Subcutaneous adipose tissue (tissue), 4 donors: ENCODE measurements around the gene IFNAR1. TPM values are rescaled to one million over a fixed set of nuclear protein-coding genes. Genes with fewer than 3 reads are reported as not detected.

Experiments
- total RNA-seq, 4 donors: library from RNA; depleted of rRNA; stranded (reverse); fragments of >200 nt; gene quantifications; one replicate each; pipeline ENCODE4 v1.1.0, GENCODE V29; 2016
- TF ChIP-seq, protein P1 (sequence below): fragments of 450-650 bp; IDR thresholded peaks from one replicate; pipeline ENCODE4 v1.5.1; 2016; ENCODE audit warnings: low read depth, mild to moderate bottlenecking, control low read depth, antibody characterized with exemption, moderate library complexity

Gene IFNAR1
- total RNA-seq, 4 donors from 2014 or later: 32.4 to 75.7 (median 45.4) TPM

DNA sequence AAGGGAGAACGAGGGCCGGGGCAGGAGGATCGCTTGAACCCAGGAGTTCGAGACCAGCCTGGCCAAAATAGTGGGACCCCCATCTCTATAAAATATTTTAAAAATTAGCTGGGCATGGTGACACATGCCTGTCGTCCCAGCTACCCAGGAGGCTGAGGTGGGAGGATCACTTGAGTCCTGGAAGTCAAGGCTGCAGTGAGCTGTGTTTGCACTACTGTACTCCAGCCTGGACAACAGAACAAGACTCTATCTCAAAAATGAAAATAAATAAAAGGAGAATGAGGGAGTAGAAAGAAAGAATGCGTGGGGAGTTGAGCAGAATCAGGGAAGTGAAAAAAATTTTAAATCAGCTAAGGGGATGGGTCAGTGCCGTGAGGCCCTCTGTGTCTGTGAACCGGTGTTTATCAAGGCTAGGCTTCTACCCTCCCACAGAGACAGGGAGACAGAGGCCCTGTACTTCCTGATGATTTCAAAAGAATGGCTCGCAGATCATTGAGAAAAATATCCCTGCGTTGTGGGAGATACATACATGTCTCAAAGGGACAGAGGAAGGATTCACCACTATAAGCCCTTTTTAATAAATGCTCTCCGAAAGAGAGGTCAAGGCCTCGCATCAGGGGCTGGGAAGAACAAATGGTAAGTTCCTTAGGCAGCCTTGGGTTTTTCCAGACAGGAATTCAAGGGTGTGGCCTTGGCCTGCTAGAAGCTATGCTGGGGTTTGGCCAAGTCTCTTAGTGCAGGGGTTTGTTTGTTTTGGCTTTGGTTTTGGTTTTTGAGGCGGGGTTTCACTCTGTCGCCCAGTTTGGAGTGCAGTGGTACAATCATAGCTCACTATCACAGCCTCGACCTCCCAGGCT, 37.9 kb upstream of the IFNAR1 start:
- TF ChIP-seq, protein P1, sequence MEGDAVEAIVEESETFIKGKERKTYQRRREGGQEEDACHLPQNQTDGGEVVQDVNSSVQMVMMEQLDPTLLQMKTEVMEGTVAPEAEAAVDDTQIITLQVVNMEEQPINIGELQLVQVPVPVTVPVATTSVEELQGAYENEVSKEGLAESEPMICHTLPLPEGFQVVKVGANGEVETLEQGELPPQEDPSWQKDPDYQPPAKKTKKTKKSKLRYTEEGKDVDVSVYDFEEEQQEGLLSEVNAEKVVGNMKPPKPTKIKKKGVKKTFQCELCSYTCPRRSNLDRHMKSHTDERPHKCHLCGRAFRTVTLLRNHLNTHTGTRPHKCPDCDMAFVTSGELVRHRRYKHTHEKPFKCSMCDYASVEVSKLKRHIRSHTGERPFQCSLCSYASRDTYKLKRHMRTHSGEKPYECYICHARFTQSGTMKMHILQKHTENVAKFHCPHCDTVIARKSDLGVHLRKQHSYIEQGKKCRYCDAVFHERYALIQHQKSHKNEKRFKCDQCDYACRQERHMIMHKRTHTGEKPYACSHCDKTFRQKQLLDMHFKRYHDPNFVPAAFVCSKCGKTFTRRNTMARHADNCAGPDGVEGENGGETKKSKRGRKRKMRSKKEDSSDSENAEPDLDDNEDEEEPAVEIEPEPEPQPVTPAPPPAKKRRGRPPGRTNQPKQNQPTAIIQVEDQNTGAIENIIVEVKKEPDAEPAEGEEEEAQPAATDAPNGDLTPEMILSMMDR: no peak

DNA sequence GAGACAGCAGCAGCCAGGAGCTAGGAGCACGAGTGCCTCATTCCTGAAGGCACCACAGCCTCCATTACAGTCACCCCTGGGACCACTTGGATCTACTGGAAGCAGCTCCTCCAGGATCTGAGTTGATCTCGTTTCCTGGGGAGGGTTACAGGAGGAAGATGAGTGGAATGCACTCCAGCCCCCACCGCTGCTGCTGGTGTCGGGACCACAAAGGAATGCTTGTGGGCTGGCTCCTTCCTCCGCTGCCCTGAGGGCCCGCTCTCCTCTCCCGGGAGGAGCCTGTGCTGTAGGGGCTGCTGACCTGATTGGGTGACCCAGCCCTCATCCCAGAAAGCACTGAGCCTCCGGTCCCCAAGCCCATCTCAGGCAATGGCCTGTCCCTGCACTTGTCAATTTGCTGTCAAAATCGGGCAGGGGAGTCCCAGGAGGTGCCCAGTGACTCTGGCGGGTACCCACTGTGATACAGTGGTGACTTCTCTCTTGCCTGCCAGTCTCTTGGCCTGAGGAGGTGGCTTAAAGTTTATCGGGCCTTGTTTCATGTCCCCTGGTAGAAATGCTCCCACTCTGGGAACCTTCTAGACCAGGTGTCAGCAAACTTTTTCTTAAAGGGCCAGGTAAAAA, 35.5 kb upstream of the IFNAR1 start:
- TF ChIP-seq, protein P1: no peak

DNA sequence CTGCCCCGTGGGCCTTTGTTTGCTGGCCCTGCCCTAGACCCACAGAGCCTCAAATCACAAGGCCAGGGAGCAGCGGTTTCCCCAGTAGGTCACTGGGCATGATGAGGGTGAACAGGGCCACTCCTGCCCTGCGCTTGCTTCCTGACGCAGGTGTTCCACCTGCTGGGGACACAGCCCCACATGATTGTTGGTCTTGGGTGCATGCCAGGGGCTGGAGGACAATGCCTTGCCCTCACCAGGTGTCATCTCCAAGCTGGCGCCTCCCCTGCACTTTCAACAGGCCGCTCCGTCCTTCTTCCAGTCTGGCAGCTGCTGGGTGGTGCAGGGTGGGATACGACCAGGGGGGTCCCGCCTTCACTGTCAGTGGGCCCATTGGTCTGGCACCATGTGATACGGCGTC, 34.3 kb upstream of the IFNAR1 start:
- TF ChIP-seq, protein P1: no peak

DNA sequence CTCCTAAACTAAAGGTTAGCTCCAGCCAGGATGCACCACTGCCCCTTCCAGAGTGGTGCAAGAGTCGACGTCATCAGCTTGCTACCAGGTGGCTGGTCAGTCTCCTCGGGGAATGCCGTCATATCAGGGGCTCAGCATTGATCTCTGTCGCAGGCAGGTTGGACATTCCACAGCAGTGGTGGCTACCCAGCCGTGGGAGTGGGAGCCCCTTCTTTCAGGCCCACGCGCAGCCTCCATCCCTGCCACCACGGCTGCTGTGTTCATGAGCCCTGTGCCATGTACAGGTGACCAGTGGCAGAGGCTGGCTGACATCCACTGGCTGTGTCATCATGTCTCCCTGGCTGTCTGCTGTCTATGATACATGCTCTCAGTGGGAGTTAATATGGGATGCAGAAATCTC, 33.1 kb upstream of the IFNAR1 start:
- TF ChIP-seq, protein P1: no peak

DNA sequence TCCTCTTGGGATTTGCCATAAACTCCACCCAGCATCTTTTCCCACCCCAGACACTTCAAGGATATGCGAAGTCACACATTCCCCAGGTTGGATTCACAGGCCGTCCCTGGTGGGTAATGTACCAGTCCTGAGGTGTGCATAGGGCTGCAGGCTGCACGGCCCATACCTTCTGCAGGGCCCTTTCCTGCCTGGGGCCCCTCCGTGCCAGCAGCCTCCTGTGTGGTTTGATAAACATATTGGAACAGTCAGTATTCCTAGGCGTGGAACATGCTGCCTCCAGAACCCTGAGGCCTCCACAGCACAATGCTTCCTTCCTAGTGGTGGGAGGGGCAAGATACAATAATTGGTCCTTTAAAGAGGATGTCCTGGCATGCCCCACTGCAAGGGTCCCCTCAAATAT, 32.0 kb upstream of the IFNAR1 start:
- TF ChIP-seq, protein P1: no peak

DNA sequence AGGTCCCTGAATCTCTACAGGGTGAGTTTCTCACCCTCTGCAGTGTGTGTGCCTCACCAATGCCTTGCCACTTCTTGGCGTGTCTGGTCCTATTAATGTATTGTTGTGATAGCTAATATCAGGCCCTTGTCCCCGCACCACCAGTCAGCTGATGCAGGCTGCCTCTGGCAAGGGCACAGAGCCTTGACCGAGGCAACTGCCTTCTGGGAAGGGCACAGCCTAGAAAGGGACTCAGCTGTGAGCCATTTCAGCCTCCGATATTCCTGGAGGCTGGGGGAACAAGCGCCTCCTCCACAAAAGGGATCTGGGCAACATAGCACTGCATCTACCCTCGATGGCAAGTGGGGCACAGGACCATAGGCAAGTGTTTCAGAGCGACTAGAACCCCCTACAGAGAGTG, 31.6 kb upstream of the IFNAR1 start:
- TF ChIP-seq, protein P1: no peak

DNA sequence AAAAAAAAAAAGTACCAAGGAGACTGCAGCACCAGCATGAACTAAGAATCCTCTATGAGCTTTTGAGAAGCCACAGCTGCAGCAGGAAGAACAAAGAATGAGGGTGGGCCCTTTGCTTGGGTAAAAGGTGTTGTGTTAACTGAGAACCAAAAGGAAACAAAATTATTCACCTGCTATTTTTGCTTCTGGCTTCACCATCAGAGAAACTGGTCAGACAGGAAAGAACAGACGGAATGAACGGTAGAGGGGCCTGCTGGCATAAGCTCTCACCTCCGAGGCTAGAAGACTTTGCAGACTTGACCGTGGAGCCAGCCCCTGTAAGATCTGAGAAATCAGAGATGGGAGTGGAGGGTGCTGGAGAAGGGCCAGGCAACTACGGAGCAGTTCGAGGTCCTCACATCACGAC, 31.0 kb upstream of the IFNAR1 start:
- TF ChIP-seq, protein P1: no peak
